ENCODE measurements around the gene RAMP3. TPM values are rescaled to one million over a fixed set of nuclear protein-coding genes. Genes with fewer than 3 reads are reported as not detected.
"Not testable (repeated sequence)": the region's sequence is repeated elsewhere in the genome, so short reads cannot be mapped to it uniquely, and the experiment has no call there.

Gene RAMP3
- not detected for polyA plus RNA-seq (2013, experiment 1 of 2; ENCODE audit: insufficient read length)
- polyA plus RNA-seq (2013, experiment 2 of 2; ENCODE audit: insufficient read length), result 0.35 TPM

- no peak for DNase-seq
Observed at GRCh38 chr7:45157653-45158401, at the start of gene RAMP3. Gene RAMP3 (plus strand): TSS chr7:45157791. CDS start chr7:45157829, 38 bp downstream.

GRCh38 chr7:45108863-45109262 is 48.7 kb upstream of the RAMP3 start:
- no peak for DNase-seq

GRCh38 chr7:45111298-45112223 is 46.0 kb upstream of the RAMP3 start, which contains the start of gene TBRG4:
Gene TBRG4 (minus strand): TSS chr7:45111697. CDS start chr7:45109237, 2,460 bp downstream.
- DNase-seq, result peak; percentile 94

- DNase-seq, result peak; percentile 9
Observed at GRCh38 chr7:45112648-45113047, 44.9 kb upstream of the RAMP3 start.

- DNase-seq, result not testable (repeated sequence)
Observed at GRCh38 chr7:45114257-45114656, 43.3 kb upstream of the RAMP3 start.

- no peak for DNase-seq
Observed at GRCh38 chr7:45114926-45115325, 42.7 kb upstream of the RAMP3 start.

- no peak for DNase-seq
Observed at GRCh38 chr7:45116048-45116447, 41.5 kb upstream of the RAMP3 start.

GRCh38 chr7:45117582-45117981 is 40.0 kb upstream of the RAMP3 start:
- DNase-seq, result no peak

GRCh38 chr7:45118292-45118691 is 39.3 kb upstream of the RAMP3 start:
- DNase-seq, result no peak

- DNase-seq, result no peak
Observed at GRCh38 chr7:45118889-45119331, 38.7 kb upstream of the RAMP3 start.

GRCh38 chr7:45119550-45119949 is 38.0 kb upstream of the RAMP3 start:
- DNase-seq, result no peak

- no peak for DNase-seq
Observed at GRCh38 chr7:45122975-45123860, 34.4 kb upstream of the RAMP3 start.

- no peak for DNase-seq
Observed at GRCh38 chr7:45123913-45124710, 33.5 kb upstream of the RAMP3 start.

GRCh38 chr7:45125193-45125904 is 32.2 kb upstream of the RAMP3 start:
- DNase-seq, result no peak

GRCh38 chr7:45126201-45126600 is 31.4 kb upstream of the RAMP3 start:
- no peak for DNase-seq

- no peak for DNase-seq
Observed at GRCh38 chr7:45126920-45127319, 30.7 kb upstream of the RAMP3 start.

- DNase-seq, result no peak
Observed at GRCh38 chr7:45129181-45129800, 28.3 kb upstream of the RAMP3 start.

GRCh38 chr7:45129906-45130305 is 27.7 kb upstream of the RAMP3 start:
- DNase-seq, result no peak

GRCh38 chr7:45130910-45131309 is 26.7 kb upstream of the RAMP3 start:
- DNase-seq, result no peak

- no peak for DNase-seq
Observed at GRCh38 chr7:45131891-45132290, 25.7 kb upstream of the RAMP3 start.

Measured in fibroblast of skin of scalp (primary cell).